GM10248 (cell line): ENCODE results near the gene NUP85.

ENCODE experiments used
- CTCF ChIA-PET: fragments of 300-600 bp; sonication (Branson Sonifier 250); formaldehyde crosslinking; extraction: SDS; loops from one replicate; lab custom pipeline; 2021; ENCODE audit warnings: antibody characterized with exemption; lab: Yijun Ruan, JAX
- POLR2A ChIA-PET: fragments of 350-650 bp; sonication (Branson Sonifier 250); formaldehyde crosslinking; extraction: SDS; loops from one replicate; lab custom pipeline; 2020; ENCODE audit warnings: antibody characterized with exemption; lab: Yijun Ruan, JAX
- DNase-seq: peaks from one replicate; pipeline ENCODE4 v3.0.0; 2012; ENCODE audit errors: extremely low spot score
- TF ChIP-seq, protein P1 (sequence below): IDR thresholded peaks from 2 replicates; pipeline ENCODE4 v1.5.1; 2012; ENCODE audit warnings: mild to moderate bottlenecking, low read depth; ENCODE audit errors: extremely low read depth, missing control alignments, control extremely low read depth

The NUP85 gene

DNA sequence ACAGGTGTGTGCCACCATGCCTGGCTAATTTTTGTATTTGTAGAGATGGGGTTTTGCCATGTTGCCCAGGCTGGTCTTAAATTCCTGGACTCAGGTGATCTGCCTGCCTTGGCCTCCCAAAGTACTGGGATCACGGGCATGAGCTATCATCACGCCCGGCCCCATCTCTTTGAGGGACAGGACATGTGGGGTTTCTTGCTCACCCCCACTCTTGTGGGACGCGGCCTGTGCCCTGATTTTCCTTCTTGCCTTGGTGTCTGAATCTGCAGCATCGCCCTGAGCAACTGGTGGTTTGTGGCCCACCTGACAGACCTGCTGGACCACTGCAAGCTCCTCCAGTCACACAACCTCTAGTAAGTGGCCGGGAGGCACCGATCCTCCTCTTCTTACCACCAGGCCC lies 25.6 kb downstream of the NUP85 start:
- TF ChIP-seq, protein P1, sequence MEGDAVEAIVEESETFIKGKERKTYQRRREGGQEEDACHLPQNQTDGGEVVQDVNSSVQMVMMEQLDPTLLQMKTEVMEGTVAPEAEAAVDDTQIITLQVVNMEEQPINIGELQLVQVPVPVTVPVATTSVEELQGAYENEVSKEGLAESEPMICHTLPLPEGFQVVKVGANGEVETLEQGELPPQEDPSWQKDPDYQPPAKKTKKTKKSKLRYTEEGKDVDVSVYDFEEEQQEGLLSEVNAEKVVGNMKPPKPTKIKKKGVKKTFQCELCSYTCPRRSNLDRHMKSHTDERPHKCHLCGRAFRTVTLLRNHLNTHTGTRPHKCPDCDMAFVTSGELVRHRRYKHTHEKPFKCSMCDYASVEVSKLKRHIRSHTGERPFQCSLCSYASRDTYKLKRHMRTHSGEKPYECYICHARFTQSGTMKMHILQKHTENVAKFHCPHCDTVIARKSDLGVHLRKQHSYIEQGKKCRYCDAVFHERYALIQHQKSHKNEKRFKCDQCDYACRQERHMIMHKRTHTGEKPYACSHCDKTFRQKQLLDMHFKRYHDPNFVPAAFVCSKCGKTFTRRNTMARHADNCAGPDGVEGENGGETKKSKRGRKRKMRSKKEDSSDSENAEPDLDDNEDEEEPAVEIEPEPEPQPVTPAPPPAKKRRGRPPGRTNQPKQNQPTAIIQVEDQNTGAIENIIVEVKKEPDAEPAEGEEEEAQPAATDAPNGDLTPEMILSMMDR, result no peak
- ChIA-PET CTCF (interaction anchor here (1.0 to 13.5 kb wide), 5 partner anchors 9 to 46 kb away, joined by 3 to 87 read pairs (median 7); no protein-coding TSS in a partner anchor), POLR2A (interaction anchor here (1.5 kb wide), 1 partner anchor 12 kb away, joined by 3 read pairs; no protein-coding TSS in a partner anchor)
- DNase-seq, result peak; percentile 6

DNA sequence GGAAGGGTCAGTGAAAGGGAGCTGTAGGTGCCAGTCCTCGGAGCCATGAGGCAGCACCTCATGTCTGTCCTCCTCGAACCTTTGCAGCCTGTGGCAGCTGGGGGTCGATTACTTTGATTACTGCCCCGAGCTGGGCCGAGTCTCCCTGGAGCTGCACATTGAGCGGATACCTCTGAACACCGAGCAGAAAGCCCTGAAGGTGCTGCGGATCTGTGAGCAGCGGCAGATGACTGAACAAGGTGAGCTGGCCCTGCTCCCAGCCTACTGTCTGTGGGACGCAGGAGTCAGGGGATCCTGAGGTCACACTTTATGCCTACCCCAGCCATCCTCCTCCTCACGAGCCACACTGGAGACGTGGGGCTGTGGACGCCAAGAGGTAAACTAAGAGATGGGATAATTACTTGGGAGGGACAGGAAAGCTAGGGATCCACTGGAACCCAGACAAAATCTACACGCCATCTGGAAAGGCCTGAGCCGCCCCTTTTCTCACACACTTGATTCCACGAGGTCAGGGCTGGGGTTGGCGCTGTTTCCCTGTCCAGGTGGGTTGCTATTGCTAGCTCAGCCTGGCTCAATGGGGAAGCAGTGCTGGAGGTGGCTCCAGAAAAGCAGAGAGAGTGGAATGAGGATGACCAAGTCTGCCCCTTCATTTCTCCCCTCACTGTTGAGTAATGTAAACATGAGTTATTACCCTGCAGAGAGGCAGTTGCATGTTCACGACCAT lies 26.4 kb downstream of the NUP85 start:
- TF ChIP-seq, protein P1, result no peak
- ChIA-PET CTCF (interaction anchor here (1.0 to 13.5 kb wide), 4 partner anchors 8 to 39 kb away, joined by 4 to 87 read pairs (median 10); partner anchors contain the start of gene MIF4GD), POLR2A (interaction anchor here (0.6 kb wide), 1 partner anchor 293 kb away, joined by 3 read pairs; no protein-coding TSS in a partner anchor)
- no peak for DNase-seq

- CTCF ChIA-PET, result interaction anchor here (1.4 to 13.5 kb wide), 2 partner anchors 7 to 38 kb away, joined by 4 to 87 read pairs; partner anchors contain the start of gene MIF4GD
- DNase-seq, result peak; percentile 9
- TF ChIP-seq, protein P1, result no peak
- POLR2A ChIA-PET, result no interaction called here
Observed at GRCh38 chr17:75232786-75233185, 27.3 kb downstream of the NUP85 start.

DNA sequence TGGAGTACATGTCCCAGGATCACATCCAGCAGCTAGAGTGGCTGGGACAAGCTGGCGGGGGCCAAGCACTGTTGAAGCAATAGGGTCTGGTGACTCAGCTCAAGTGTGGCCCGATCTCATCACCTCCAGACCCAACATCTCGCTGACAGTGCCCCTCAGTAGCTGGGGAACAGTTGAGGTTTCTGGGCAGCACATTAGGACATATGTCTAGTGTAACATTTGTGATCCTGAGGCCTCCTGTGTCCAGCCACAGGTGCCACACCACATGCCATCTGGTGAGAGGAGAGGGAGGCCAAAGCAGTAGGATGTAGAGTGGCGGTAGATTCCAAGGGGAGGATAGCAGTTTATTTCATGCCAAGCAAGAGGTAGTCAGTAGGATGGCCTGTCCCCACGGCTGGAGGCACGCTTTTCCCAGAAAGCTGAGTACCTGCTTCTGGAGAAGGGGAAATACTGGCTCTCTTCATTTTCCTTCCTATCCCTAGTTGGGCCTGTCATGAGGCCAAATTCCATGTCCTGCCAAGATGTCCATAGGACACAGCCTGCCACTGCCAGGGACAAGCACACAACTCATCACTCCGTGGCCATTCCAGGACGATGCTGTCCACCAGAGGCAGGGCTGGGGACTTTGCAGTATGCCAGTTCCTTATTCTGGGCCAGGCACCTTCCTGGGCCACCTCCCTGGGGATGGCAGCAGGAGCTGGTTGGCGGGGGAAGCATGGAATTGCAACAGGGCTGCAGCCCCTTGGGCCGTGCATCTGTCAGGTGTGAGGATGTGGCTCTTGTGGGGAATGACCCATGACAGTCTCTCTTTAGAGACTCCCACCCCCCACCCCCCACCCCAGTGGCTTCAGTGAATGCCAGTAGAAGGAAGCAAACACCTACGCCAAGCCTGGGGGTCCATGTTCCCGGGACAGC lies 31.9 kb downstream of the NUP85 start:
- TF ChIP-seq, protein P1, result no peak

DNA sequence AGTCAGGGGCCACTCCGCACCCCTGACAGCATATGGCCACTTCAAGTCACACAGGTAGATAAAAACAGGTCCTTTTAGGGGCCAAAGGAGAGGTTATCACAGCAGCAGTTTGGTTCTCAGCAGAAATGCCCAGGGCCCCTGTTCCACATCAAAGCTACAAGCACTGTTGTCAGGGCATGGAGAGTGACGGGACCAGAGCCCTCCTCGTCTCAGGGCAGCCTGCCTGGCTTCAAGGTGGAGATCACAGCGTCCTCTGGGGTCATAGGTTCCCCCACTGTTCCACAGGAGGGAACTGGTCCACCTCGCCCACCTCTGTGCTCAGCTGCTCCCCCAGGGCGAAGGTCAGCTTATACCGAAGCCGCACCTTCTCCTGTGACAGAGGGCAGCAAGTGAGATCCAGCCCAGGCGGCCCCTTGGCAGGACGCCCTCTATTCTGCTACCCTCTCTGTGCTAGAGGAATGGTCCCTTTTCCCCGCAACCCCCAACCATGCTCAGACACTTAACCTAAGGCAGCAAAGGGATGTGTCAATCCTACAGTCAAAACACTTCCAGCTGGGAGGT lies 32.6 kb downstream of the NUP85 start:
- TF ChIP-seq, protein P1, result no peak
- no peak for DNase-seq
- ChIA-PET CTCF (interaction anchor here (0.7 to 7.4 kb wide), 9 partner anchors 11 to 277 kb away, joined by 3 to 87 read pairs (median 9); partner anchors contain the start of genes GGA3, MIF4GD and MRPS7), POLR2A (no interaction called here)

More for the DNA sequence above, 31.9 kb downstream of the NUP85 start:
- no peak for DNase-seq
- POLR2A ChIA-PET, result interaction anchor here (0.5 to 0.7 kb wide), 2 partner anchors 51 to 231 kb away, joined by 5 read pairs; no protein-coding TSS in a partner anchor
- CTCF ChIA-PET, result interaction anchor here (0.7 to 7.4 kb wide), 9 partner anchors 11 to 276 kb away, joined by 3 to 87 read pairs (median 7); partner anchors contain the start of genes GGA3, MIF4GD and MRPS7
